Mesothelial cell of epicardium (in vitro differentiated cells): ENCODE results near the gene LCE2D. TPM values are rescaled to one million over a fixed set of nuclear protein-coding genes. Genes with fewer than 3 reads are reported as not detected.

ENCODE experiments used
- DNase-seq, 2 experiments: peaks; one replicate each; pipeline ENCODE4 v3.0.0; 2021; ENCODE audit warnings: low spot score in 2 of 2; ENCODE audit not compliant: unreplicated experiment in 2 of 2
- H3K27ac Mint-ChIP-seq: 2 replicates; pipeline ENCODE4 v1.8.0; 2021; ENCODE audit warnings: mixed read lengths
- H3K27me3 Mint-ChIP-seq: 2 replicates; pipeline ENCODE4 v1.8.0; 2021; ENCODE audit warnings: low read depth, mixed read lengths
- H3K36me3 Mint-ChIP-seq: 2 replicates; pipeline ENCODE4 v1.8.0; 2021; ENCODE audit warnings: mixed read lengths
- H3K4me1 Mint-ChIP-seq: 2 replicates; pipeline ENCODE4 v1.8.0; 2021; ENCODE audit warnings: mixed read lengths
- H3K4me3 Mint-ChIP-seq: 2 replicates; pipeline ENCODE4 v1.8.0; 2021; ENCODE audit warnings: mild to moderate bottlenecking, moderate library complexity, mixed read lengths
- H3K9me3 Mint-ChIP-seq: 2 replicates; pipeline ENCODE4 v1.8.0; 2021; ENCODE audit warnings: mixed read lengths
- CTCF ChIP-seq: fragments of 200-600 bp; sonication (generic); IDR thresholded peaks from one replicate; pipeline ENCODE4 v1.5.0; 2021; ENCODE audit warnings: antibody characterized with exemption; ENCODE audit not compliant: unreplicated experiment
- total RNA-seq: library from RNA; stranded (reverse); gene quantifications from 3 replicates; pipeline ENCODE4 v1.2.1, GENCODE V29; 2021

The LCE2D gene
- not detected in 3 replicates for total RNA-seq

GRCh38 chr1:152663098-152663497 is at the start of gene LCE2D:
Gene LCE2D (plus strand): TSS chr1:152663380. CDS start chr1:152664106, 726 bp downstream.
- Mint-ChIP-seq H3K9me3 (peaks cover 73% of the 10 kb centered on the region), H3K27ac (no peak within 1 kb of the TSS)

GRCh38 chr1:152613511-152613910 is 49.7 kb upstream of the LCE2D start, which contains the start of gene LCE3B:
Gene LCE3B (plus strand): TSS chr1:152613811. CDS start chr1:152613811, 0 bp downstream.
- no peaks in the 10 kb centered on the region for H3K36me3 Mint-ChIP-seq
- no peak for DNase-seq
- H3K27ac Mint-ChIP-seq, result no peak within 1 kb of the TSS
- no peaks in the 10 kb centered on the region for H3K27me3 Mint-ChIP-seq
- H3K4me1 Mint-ChIP-seq, result no peaks in the 10 kb centered on the region
- H3K4me3 Mint-ChIP-seq, result no peak within 1 kb of the TSS
- H3K9me3 Mint-ChIP-seq, result peaks cover 35% of the 10 kb centered on the region
- no peak for TF ChIP-seq CTCF

More at GRCh38 chr1:152663098-152663497, at the start of gene LCE2D:
- Mint-ChIP-seq H3K27me3 (no peaks in the 10 kb centered on the region), H3K4me1 (no peaks in the 10 kb centered on the region), H3K36me3 (peaks cover 2% of the 10 kb centered on the region), H3K4me3 (no peak within 1 kb of the TSS)
- DNase-seq, result no peak
- no peak for TF ChIP-seq CTCF

DNA sequence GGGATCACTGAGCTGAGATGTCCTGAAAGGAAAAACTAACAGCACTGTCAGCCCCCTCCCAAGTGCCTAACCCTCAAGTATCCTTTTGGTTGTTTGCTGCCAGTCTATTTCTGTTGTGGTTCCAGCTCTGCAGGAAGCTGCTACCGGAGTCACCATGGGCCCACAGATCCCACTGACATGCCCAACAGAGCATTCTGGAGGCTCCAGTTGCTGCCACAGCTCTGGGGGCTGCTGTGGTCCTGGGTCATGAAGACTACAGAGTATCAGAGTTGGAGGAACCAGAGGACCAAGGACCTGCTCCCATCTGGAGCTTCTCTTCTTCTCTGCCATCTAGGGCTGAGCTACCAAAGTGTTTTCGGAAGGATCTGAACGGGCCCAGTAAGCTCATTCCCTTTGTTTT is 41.2 kb upstream of the LCE2D start:
- Mint-ChIP-seq H3K27me3 (no peaks in the 10 kb centered on the region), H3K27ac (no peak overlapping the region), H3K9me3 (peaks cover 67% of the 10 kb centered on the region), H3K36me3 (peaks cover 5% of the 10 kb centered on the region), H3K4me1 (no peaks in the 10 kb centered on the region), H3K4me3 (no peak overlapping the region)
- DNase-seq, result no peak
- TF ChIP-seq CTCF, result no peak

GRCh38 chr1:152622803-152623202 is 40.4 kb upstream of the LCE2D start, which contains the start of gene LCE3A:
Gene LCE3A (minus strand): TSS chr1:152623103. CDS start chr1:152623103, 0 bp downstream.
- TF ChIP-seq CTCF, result no peak
- no peak for DNase-seq
- peaks cover 5% of the 10 kb centered on the region for H3K36me3 Mint-ChIP-seq
- H3K4me3 Mint-ChIP-seq, result no peak within 1 kb of the TSS
- no peaks in the 10 kb centered on the region for H3K27me3 Mint-ChIP-seq
- H3K9me3 Mint-ChIP-seq, result peaks cover 71% of the 10 kb centered on the region
- no peaks in the 10 kb centered on the region for H3K4me1 Mint-ChIP-seq
- H3K27ac Mint-ChIP-seq, result no peak within 1 kb of the TSS

- TF ChIP-seq CTCF, result no peak
- H3K9me3 Mint-ChIP-seq, result peaks cover 73% of the 10 kb centered on the region
- no peaks in the 10 kb centered on the region for H3K4me1 Mint-ChIP-seq
- H3K36me3 Mint-ChIP-seq, result peaks cover 5% of the 10 kb centered on the region
- H3K27ac Mint-ChIP-seq, result no peak overlapping the region
- H3K4me3 Mint-ChIP-seq, result no peak overlapping the region
- DNase-seq, result no peak
- H3K27me3 Mint-ChIP-seq, result no peaks in the 10 kb centered on the region
Observed at GRCh38 chr1:152623203-152623844, 39.9 kb upstream of the LCE2D start.
